ENCODE results near the gene RAPSN. TPM values are rescaled to one million over a fixed set of nuclear protein-coding genes. Genes with fewer than 3 reads are reported as not detected.

The RAPSN gene
- total RNA-seq, 6 experiments from 2014 or later: 0.15 to 0.49 (median 0.25) TPM; not detected in 3

GRCh38 chr11:47426062-47426956 is 22.6 kb downstream of the RAPSN start, which contains the start of gene PSMC3:
TSS of gene PSMC3 (minus strand) at chr11:47426439. CDS start at chr11:47426279, 160 bp downstream.
- Histone ChIP-seq H3K4me1 (peaks cover 0 to 13% (median 3%) of the 10 kb centered on the region in 4 donors), H3K27ac (peak within 1 kb of the TSS; percentile 93 to 98 (median 95)), H3K27me3 (no peaks in the 10 kb centered on the region), H3K9me3 (no peaks in the 10 kb centered on the region), H3K36me3 (peaks cover 0 to 30% (median 13%) of the 10 kb centered on the region in 4 donors), H3K4me3 (peak within 1 kb of the TSS; percentile 77 to 99 (median 81))
- ATAC-seq: peak; percentile 92 to 96 (median 94)
- intact Hi-C loops (cut with DNase I): loop anchor here in 1 of 2 donors (10.0 kb wide), 1 partner anchor 52 kb away; the partner anchor contains the start of gene SPI1
- TF ChIP-seq CTCF (IDR thresholded peaks at IDR 0.05): no peak
- TF ChIP-seq POLR2A (IDR thresholded peaks at IDR 0.05): peak; percentile 66
- WGBS (ENCODE audit: insufficient coverage, low coverage, low lambda C conversion rate, missing lambda C conversion rate): 2% methylated on average over 45 of the region's 62 CpGs
- peak; percentile 98 to 99 (median 98) for DNase-seq

GRCh38 chr11:47425611-47426010 is 23.3 kb downstream of the RAPSN start:
- H3K4me3 ChIP-seq: peak overlapping the region; percentile 77 to 99 (median 81)
- WGBS (ENCODE audit: insufficient coverage, low coverage, low lambda C conversion rate, missing lambda C conversion rate): 0% methylated on average over 12 of the region's 14 CpGs
- peaks cover 0 to 37% (median 17%) of the 10 kb centered on the region in 4 donors for H3K36me3 ChIP-seq
- H3K27ac ChIP-seq: peak overlapping the region; percentile 93 to 98 (median 95)
- no peak for TF ChIP-seq CTCF (IDR thresholded peaks at IDR 0.05)
- no peak for TF ChIP-seq POLR2A (IDR thresholded peaks at IDR 0.05)
- DNase-seq (no peak), ATAC-seq (no peak)
- H3K9me3 ChIP-seq: no peaks in the 10 kb centered on the region
- no peaks in the 10 kb centered on the region for H3K27me3 ChIP-seq
- intact Hi-C loops (cut with DNase I): loop anchor here in 1 of 2 donors (10.0 kb wide), 1 partner anchor 51 kb away; the partner anchor contains the start of gene SPI1
- H3K4me1 ChIP-seq: peaks cover 0 to 13% (median under 1%) of the 10 kb centered on the region in 4 donors

GRCh38 chr11:47418454-47419259 is 30.3 kb downstream of the RAPSN start:
- WGBS (ENCODE audit: insufficient coverage, low coverage, low lambda C conversion rate, missing lambda C conversion rate): no CpG with 5 or more reads among the region's 23 CpGs
- H3K27ac ChIP-seq: no peak overlapping the region
- ATAC-seq: no peak

More at GRCh38 chr11:47418454-47419259, 30.3 kb downstream of the RAPSN start:
- H3K27me3 ChIP-seq: no peaks in the 10 kb centered on the region
- no peak for DNase-seq
- no peak overlapping the region for H3K4me3 ChIP-seq
- TF ChIP-seq POLR2A (IDR thresholded peaks at IDR 0.05) (no peak), CTCF (IDR thresholded peaks at IDR 0.05) (no peak)
- no peaks in the 10 kb centered on the region for H3K9me3 ChIP-seq
- peaks cover 0 to 59% (median 23%) of the 10 kb centered on the region in 4 donors for H3K36me3 ChIP-seq
- H3K4me1 ChIP-seq: no peaks in the 10 kb centered on the region
- intact Hi-C loops (cut with DNase I): no loop called here

Data from right lobe of liver (tissue), 6 donors.